Measurements from ENCODE around the gene SLC6A7. TPM values are rescaled to one million over a fixed set of nuclear protein-coding genes. Genes with fewer than 3 reads are reported as not detected.
A peak's percentile ranks its signal among the peaks of the same experiment; 100 is the strongest.
"Not testable (repeated sequence)": the region's sequence is repeated elsewhere in the genome, so short reads cannot be mapped to it uniquely, and the experiment has no call there.

SLC6A7 gene
- total RNA-seq, 1 donor from 2014 or later = not detected

GRCh38 chr5:150245111-150245789, 55.4 kb downstream of the SLC6A7 start:
- no peak for DNase-seq

- no peak for DNase-seq
These were observed 55.9 kb downstream of the SLC6A7 start for GRCh38 chr5:150245808-150246207.

- DNase-seq = no peak
These were observed 56.6 kb downstream of the SLC6A7 start for GRCh38 chr5:150246429-150246828.

- no peak for DNase-seq
These were observed 57.0 kb downstream of the SLC6A7 start for GRCh38 chr5:150246835-150247234.

DNA sequence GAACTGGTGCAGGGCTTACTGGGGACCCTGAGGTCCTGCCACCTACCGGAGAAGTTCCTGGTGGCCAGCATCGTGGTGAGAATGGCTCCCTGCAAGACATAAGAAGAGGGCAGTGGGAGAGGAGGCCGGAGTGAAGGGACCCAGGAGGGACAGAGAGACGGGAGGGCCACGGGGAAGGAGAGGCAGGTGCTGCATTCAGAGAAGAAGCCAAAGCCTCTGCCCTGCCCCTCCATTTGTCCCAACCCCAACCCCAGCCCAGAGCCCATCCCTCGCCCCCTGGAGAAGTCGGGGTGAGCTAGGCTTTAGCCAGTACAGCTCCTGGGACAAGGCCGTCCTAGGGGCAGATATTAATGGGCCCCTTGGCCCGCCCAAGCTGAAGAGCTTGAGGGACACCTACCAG, 57.9 kb downstream of the SLC6A7 start:
- DNase-seq = no peak

- not testable (repeated sequence) for DNase-seq
These were observed 58.6 kb downstream of the SLC6A7 start for GRCh38 chr5:150248493-150248892.

- DNase-seq = no peak
These were observed 59.1 kb downstream of the SLC6A7 start for GRCh38 chr5:150248946-150249345.

DNA sequence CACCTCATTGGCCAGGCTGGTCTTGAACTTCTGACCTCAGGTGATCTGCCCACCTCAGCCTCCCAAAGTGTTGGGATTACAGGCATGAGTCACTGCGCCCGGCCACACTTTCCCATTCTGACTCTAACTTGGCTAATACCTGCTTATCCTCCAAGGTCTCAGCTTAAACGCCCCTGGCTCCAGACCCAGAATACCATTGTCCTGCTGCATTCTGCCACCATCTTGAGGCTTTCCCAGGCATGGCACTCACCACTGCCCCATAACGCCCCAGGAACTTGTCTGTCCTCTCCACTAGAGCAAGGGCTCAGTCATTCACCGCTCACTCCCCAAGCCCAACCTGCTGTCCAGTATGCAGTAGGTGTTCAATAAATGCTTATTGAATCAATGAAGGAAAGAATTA, 59.9 kb downstream of the SLC6A7 start:
- DNase-seq = no peak

- DNase-seq = no peak
These were observed 61.6 kb downstream of the SLC6A7 start for GRCh38 chr5:150251504-150251903.

GRCh38 chr5:150252489-150252888, 62.6 kb downstream of the SLC6A7 start:
- no peak for DNase-seq

- DNase-seq = no peak
These were observed 63.8 kb downstream of the SLC6A7 start for GRCh38 chr5:150253416-150254208.

DNA sequence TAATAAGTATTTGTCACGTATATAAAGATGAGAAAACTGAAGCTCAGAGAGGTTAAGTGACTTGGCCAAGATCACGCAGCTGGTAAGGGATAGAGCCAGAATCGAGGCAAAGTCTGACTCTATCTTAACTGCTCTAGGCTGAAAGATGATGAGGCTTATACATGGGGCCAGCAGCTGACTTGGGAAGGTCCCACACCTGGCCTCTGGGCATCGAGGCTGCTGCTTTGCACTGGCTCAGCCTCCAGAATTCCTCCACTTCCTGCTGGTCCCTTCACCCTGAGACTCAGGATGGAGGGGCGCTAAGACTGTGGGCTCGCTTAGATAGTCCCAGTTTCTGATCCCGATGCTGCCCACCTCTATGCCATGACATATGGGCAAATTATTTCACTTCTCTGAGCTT, 64.5 kb downstream of the SLC6A7 start:
- no peak for DNase-seq

GRCh38 chr5:150254774-150255173, 64.9 kb downstream of the SLC6A7 start:
- DNase-seq = no peak

DNA sequence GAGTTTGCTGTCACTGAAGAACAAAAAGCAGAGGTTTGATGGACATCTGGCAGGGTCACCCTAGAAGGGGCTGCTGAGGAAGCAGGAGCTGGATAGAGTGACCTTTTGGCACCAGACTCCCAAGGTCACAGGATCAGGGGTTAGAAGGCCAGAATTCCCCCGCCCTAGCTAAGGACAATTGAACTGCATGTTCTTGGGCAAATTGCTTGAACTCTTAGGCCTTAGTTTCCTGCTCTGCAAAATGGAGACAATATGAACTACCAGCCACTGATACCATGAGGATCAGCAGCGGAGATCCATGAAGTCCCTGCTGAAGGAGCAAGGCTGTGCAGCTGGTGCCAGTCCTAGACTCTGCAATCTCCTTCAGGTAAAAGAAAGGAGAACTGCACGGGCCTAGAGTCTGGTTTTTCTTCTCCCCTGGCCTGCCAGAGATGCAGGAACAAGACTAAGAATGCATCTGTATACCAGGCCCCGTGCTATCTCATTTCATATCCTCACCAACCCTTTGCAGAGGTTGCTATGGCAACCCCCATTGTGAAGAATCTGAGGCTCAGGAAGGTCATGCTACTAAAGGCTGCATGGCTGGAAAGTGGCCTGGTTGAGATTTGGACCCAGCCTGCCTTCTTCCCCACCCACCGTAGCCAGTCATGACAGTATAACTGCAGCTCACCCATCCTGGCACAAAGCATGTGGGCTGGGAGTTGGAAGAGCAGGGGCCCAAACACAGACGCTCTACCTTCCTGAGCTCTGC, 66.0 kb downstream of the SLC6A7 start:
- DNase-seq = peak; percentile 70

DNA sequence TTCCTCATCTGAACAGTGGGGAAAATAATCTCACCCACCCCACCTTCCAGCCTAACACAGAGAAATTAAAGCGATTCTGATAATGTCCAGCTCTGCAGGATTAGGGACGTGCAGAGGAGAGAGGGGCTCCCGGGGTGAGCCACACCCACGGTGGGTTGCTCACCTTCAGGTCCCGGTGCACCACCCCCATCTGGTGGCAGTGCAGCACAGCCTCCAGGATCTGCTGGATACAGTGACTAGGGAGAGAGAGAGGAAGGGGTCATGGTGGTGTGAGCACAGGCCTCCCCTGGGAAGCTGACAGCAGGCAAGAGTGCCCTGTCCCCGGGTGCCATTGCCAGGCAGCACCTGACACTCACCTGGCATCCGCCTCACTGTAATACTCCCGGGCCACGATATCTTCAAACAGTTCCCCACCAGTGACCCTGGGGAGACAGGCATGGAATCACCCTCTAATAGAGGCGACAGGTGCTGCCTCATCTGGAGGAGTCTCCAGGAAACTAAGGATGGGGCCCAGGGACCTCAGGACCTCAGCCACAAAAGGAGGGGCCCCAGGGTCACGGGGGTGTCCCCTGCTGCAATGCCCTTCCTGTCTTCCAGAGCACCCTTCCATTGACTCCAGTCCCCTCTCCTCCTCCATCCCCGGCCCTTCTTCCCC, 66.7 kb downstream of the SLC6A7 start:
- DNase-seq = no peak

GRCh38 chr5:150257424-150257823, 67.6 kb downstream of the SLC6A7 start:
- no peak for DNase-seq

DNA sequence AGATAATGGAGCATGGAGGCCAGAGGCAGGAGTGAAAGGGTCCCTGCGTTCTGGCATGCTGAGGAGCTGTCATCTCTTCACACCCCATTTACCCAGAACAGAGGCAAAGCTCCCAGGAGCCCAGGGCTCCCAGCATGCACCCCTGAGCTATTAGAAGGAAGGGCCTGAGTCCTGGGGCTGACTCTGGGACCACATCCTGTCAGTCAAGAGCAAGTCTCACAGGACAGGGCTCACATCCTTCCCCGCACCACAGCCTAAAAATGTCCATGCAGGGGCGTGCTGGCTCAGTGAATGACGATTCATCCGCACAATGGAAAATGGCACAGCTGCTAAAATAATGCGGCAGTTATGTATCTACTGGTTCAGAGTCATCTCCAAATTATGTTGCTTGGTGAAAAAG, 68.3 kb downstream of the SLC6A7 start:
- DNase-seq = no peak

Other genes starting within 250 kb of the SLC6A7 start
- gene PDE6A, start 245.3 kb upstream of the SLC6A7 start, total RNA-seq = 0.05 TPM in 1 of 2 replicates, not detected in the other
- gene SLC26A2, start 229.3 kb upstream of the SLC6A7 start, total RNA-seq = 22.0 and 25.3 TPM in 2 replicates
- gene TIGD6, start 189.4 kb upstream of the SLC6A7 start, total RNA-seq = 5.3 and 6.0 TPM in 2 replicates
- gene HMGXB3, start 189.3 kb upstream of the SLC6A7 start, total RNA-seq = 33.2 and 45.9 TPM in 2 replicates
- not detected in 2 replicates for gene CSF1R, start 103.5 kb upstream of the SLC6A7 start, total RNA-seq
- 9.9 and 17.0 TPM in 2 replicates for gene PDGFRB, start 34.2 kb upstream of the SLC6A7 start, total RNA-seq
- not detected in 2 replicates for gene CDX1, start 23.3 kb upstream of the SLC6A7 start, total RNA-seq
- gene CAMK2A, start 99.7 kb downstream of the SLC6A7 start, total RNA-seq = not detected in 2 replicates
- gene ARSI, start 112.8 kb downstream of the SLC6A7 start, total RNA-seq = 0.28 and 0.68 TPM in 2 replicates
- 14.3 and 28.4 TPM in 2 replicates for gene TCOF1, start 167.6 kb downstream of the SLC6A7 start, total RNA-seq
- 2.8 and 4.8 TPM in 2 replicates for gene CD74, start 222.8 kb downstream of the SLC6A7 start, total RNA-seq

Measured in dermis blood vessel endothelial cell (primary cell).